NCI-H82 treated with DMSO at 0.1 percent for 48 hours (cell line): ENCODE measurements around the gene TRIM5.

Experiments used
- DNase-seq: peaks from one replicate; lab custom pipeline; 2025; ENCODE audit not compliant: unreplicated experiment; lab: John Stamatoyannopoulos, UW

Gene TRIM5

GRCh38 chr11:5626196-5626595 is 58.7 kb downstream of the TRIM5 start:
- no peak for DNase-seq

GRCh38 chr11:5625281-5625680 is 59.6 kb downstream of the TRIM5 start:
- no peak for DNase-seq

DNA sequence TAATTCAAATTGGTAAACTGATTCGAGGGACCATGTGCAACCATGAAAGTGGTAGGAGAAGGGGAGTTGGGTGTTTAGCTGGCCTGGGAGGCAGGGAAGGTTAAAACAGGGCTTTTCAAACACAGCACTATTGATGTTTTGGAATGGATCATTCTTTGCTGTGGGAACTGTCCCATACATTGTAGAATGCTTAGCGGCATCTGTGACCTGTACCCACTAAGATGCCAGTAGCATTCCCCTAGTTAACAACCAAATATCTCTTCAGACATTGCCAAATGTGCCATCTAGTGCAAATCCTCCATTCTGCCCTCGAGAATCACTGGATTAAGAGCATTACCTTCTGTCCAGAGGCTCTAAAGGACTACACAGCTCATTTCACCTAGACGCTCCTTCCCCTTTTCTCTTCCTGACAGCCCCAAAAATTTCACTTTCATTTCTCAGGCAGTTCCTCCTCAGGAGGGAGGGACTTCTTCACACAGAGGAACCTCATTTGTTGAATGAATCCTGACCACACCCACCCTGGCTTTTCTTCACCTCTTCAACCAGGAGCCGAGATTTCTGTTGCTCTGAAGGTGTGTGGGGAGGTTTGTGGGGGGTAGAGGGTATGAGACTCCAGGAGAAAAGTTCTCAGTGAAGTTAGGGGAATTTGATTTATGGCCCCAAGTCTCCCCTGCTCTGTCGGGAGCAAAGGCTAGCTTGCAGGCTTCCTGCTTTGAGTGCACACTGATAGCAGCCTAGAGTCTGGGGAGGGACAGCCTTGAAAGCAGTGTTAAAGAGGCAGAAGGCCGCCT is 60.2 kb downstream of the TRIM5 start, which contains the start of gene TRIM34:
TSS of gene TRIM34 (plus strand) at position 513 of the 791 bp plus-strand sequence. CDS start 7,331 bp downstream, outside the sequence.
- DNase-seq = no peak

DNA sequence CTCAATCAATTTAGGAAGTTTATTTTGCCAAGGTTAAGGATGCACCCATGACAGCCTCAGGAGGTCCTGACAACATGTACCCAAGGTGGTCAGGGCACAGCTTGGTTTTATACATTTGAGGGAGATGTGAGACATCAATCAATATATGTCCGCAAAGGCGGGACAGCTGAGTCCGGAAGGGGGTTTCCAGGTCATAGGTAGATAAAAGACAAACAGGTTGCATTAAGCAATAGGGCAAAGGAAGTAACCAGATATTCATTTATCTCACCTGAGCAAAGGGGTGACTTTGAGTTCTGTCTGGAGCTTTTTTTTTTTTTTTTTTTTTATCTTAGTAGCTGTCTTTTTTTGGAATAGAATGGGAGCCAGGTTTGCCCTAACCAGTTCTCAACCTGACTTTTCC is 62.1 kb downstream of the TRIM5 start:
- DNase-seq = no peak

GRCh38 chr11:5621580-5621979 is 63.3 kb downstream of the TRIM5 start:
- no peak for DNase-seq

DNA sequence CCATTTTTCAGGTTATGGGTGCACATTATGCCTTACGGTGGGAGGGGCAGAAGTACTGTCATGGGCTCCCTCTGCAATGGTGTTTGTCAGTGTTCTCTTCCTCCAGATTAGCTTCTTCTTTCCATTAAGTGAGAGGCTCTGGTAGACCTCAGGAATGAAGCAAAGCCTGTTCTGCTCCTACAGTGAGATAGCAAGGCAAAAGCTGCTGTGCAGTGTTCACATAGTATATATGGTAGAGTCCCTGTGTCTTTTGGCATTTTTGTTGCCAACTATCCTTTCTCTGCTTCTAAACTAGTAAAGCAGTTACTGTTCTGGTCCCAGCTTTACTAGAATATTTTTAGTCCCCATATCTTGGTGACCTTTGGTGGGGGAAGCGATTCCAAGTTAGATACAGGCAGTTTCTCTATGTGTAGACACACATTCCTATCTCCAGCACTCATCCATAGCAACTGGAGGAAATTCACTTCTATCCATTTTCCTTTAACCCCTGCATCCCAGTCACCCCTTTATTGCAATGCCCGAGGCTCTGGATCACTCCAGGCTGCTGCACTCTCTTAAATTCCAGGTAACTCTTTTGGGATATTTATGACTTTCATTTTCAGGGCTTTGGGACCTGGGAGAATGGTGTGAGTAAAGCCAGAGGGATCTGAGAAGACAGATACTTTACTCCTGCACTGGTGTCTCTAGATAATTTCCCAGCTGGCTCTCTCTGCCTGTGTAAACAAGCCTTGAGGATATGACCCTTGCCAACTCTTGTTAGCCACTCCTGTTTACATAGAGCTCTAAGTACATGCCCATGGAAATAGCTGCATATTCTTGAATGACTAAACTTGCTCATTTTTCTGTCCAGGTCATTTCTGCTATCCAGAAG is 64.0 kb downstream of the TRIM5 start:
- no peak for DNase-seq

DNA sequence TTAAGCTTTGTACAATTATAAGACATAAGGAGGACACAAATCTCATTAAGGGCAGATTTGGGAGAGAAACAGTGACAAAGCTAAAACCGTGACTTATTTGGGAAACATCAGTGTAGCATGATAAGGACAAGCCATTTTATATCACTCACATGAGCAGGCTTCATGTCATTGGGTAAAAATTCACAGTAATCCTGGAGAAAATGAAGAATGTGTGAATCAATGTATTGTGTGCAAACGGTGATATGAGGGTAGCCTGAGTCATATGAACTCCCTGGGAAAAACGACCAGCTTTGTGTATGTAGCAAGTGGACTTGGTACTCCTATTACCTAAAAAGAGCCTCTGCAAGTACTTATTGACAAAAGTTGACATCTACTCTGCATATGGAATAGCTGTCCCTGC is 66.1 kb downstream of the TRIM5 start:
- no peak for DNase-seq
